ENCODE results near the gene ADGRA3.

ADGRA3 gene

GRCh38 chr4:22508376-22508775 is 7.5 kb downstream of the ADGRA3 start:
- DNase-seq (ENCODE audit: low read depth): no peak

GRCh38 chr4:22504922-22505321 is 10.9 kb downstream of the ADGRA3 start:
- DNase-seq (ENCODE audit: low read depth): no peak

- DNase-seq (ENCODE audit: low read depth): no peak
Measured at GRCh38 chr4:22504447-22504846, 11.4 kb downstream of the ADGRA3 start.

GRCh38 chr4:22502895-22503814 is 12.7 kb downstream of the ADGRA3 start:
- no peak for DNase-seq (ENCODE audit: low read depth)

- DNase-seq (ENCODE audit: low read depth): no peak
Measured at GRCh38 chr4:22501715-22502095, 14.2 kb downstream of the ADGRA3 start.

GRCh38 chr4:22500831-22501714 is 14.8 kb downstream of the ADGRA3 start:
- no peak for DNase-seq (ENCODE audit: low read depth)

GRCh38 chr4:22500128-22500611 is 15.7 kb downstream of the ADGRA3 start:
- DNase-seq (ENCODE audit: low read depth): no peak

- no peak for DNase-seq (ENCODE audit: low read depth)
Measured at GRCh38 chr4:22498866-22499265, 17.0 kb downstream of the ADGRA3 start.

- DNase-seq (ENCODE audit: low read depth): no peak
Measured at GRCh38 chr4:22496165-22496813, 19.6 kb downstream of the ADGRA3 start.

- no peak for DNase-seq (ENCODE audit: low read depth)
Measured at GRCh38 chr4:22493523-22493922, 22.3 kb downstream of the ADGRA3 start.

- DNase-seq (ENCODE audit: low read depth): no peak
Measured at GRCh38 chr4:22492987-22493386, 22.9 kb downstream of the ADGRA3 start.

- DNase-seq (ENCODE audit: low read depth): no peak
Measured at GRCh38 chr4:22491939-22492338, 23.9 kb downstream of the ADGRA3 start.

- DNase-seq (ENCODE audit: low read depth): no peak
Measured at GRCh38 chr4:22490718-22491315, 25.0 kb downstream of the ADGRA3 start.

GRCh38 chr4:22488106-22488505 is 27.8 kb downstream of the ADGRA3 start:
- no peak for DNase-seq (ENCODE audit: low read depth)

GRCh38 chr4:22487328-22487727 is 28.5 kb downstream of the ADGRA3 start:
- DNase-seq (ENCODE audit: low read depth): no peak

- DNase-seq (ENCODE audit: low read depth): no peak
Measured at GRCh38 chr4:22486276-22486675, 29.6 kb downstream of the ADGRA3 start.

- no peak for DNase-seq (ENCODE audit: low read depth)
Measured at GRCh38 chr4:22485737-22486136, 30.1 kb downstream of the ADGRA3 start.

GRCh38 chr4:22483551-22483981 is 32.3 kb downstream of the ADGRA3 start:
- DNase-seq (ENCODE audit: low read depth): no peak

GRCh38 chr4:22482250-22483127 is 33.4 kb downstream of the ADGRA3 start:
- DNase-seq (ENCODE audit: low read depth): no peak

GRCh38 chr4:22480675-22481327 is 35.1 kb downstream of the ADGRA3 start:
- no peak for DNase-seq (ENCODE audit: low read depth)

Data from activated T-helper 9 cell treated with anti-CD3 and anti-CD28 coated beads, Interleukin-2, amount 50 U/mL, for 16 hours (primary cell).